ENCODE results near the gene ARHGEF12. TPM values are rescaled to one million over a fixed set of nuclear protein-coding genes. Genes with fewer than 3 reads are reported as not detected.

Gene ARHGEF12
- total and polyA plus RNA-seq, 2 experiments from 2014 or later, result 9.0 to 38.9 TPM

GRCh38 chr11:120441592-120441991, 105.4 kb downstream of the ARHGEF12 start (continued):
- TF ChIP-seq, protein P1, sequence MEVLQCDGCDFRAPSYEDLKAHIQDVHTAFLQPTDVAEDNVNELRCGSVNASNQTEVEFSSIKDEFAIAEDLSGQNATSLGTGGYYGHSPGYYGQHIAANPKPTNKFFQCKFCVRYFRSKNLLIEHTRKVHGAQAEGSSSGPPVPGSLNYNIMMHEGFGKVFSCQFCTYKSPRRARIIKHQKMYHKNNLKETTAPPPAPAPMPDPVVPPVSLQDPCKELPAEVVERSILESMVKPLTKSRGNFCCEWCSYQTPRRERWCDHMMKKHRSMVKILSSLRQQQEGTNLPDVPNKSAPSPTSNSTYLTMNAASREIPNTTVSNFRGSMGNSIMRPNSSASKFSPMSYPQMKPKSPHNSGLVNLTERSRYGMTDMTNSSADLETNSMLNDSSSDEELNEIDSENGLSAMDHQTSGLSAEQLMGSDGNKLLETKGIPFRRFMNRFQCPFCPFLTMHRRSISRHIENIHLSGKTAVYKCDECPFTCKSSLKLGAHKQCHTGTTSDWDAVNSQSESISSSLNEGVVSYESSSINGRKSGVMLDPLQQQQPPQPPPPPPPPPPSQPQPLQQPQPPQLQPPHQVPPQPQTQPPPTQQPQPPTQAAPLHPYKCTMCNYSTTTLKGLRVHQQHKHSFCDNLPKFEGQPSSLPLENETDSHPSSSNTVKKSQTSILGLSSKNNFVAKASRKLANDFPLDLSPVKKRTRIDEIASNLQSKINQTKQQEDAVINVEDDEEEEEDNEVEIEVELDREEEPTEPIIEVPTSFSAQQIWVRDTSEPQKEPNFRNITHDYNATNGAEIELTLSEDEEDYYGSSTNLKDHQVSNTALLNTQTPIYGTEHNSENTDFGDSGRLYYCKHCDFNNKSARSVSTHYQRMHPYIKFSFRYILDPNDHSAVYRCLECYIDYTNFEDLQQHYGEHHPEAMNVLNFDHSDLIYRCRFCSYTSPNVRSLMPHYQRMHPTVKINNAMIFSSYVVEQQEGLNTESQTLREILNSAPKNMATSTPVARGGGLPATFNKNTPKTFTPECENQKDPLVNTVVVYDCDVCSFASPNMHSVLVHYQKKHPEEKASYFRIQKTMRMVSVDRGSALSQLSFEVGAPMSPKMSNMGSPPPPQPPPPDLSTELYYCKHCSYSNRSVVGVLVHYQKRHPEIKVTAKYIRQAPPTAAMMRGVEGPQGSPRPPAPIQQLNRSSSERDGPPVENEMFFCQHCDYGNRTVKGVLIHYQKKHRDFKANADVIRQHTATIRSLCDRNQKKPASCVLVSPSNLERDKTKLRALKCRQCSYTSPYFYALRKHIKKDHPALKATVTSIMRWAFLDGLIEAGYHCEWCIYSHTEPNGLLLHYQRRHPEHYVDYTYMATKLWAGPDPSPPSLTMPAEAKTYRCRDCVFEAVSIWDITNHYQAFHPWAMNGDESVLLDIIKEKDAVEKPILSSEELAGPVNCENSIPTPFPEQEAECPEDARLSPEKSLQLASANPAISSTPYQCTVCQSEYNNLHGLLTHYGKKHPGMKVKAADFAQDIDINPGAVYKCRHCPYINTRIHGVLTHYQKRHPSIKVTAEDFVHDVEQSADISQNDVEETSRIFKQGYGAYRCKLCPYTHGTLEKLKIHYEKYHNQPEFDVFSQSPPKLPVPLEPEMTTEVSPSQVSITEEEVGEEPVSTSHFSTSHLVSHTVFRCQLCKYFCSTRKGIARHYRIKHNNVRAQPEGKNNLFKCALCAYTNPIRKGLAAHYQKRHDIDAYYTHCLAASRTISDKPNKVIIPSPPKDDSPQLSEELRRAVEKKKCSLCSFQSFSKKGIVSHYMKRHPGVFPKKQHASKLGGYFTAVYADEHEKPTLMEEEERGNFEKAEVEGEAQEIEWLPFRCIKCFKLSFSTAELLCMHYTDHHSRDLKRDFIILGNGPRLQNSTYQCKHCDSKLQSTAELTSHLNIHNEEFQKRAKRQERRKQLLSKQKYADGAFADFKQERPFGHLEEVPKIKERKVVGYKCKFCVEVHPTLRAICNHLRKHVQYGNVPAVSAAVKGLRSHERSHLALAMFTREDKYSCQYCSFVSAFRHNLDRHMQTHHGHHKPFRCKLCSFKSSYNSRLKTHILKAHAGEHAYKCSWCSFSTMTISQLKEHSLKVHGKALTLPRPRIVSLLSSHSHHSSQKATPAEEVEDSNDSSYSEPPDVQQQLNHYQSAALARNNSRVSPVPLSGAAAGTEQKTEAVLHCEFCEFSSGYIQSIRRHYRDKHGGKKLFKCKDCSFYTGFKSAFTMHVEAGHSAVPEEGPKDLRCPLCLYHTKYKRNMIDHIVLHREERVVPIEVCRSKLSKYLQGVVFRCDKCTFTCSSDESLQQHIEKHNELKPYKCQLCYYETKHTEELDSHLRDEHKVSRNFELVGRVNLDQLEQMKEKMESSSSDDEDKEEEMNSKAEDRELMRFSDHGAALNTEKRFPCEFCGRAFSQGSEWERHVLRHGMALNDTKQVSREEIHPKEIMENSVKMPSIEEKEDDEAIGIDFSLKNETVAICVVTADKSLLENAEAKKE (CRISPR knock-in tag; IDR thresholded peaks at IDR 0.05), result no peak
- no peak for TF ChIP-seq POLR2AphosphoS5 (IDR thresholded peaks at IDR 0.05; ENCODE audit: low read depth)
- TF ChIP-seq JUNB (IDR thresholded peaks at IDR 0.05; ENCODE audit: unreplicated experiment), result no peak
- no peak for TF ChIP-seq NANOG (IDR thresholded peaks at IDR 0.05; ENCODE audit: borderline replicate concordance)
- TF ChIP-seq CREB1 (CRISPR knock-in tag; IDR thresholded peaks at IDR 0.05; ENCODE audit: low read depth), result no peak
- no peak for TF ChIP-seq REST (IDR thresholded peaks at IDR 0.05; ENCODE audit: unreplicated experiment)

DNA sequence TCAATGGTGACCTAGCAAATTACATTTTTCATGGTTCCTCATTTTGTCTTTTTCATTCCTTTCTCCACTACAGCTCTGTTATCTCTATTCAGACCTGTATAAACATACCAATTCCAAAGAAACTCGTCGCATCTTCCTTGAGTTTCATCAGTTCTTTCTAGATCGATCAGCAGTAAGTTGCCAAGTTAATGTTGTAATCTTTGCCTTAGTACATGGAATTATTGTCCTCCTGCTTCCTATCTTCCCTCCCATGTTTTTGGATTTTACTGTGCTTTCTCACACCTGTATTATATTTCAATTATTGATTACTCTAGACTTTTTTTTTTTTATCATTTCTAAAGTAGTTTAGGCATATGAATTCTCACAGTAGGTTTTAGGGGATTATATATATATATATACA, 105.8 kb downstream of the ARHGEF12 start:
- Mint-ChIP-seq H3K36me3 (ENCODE audit: low read depth) (peaks cover 11% of the 10 kb centered on the region; the same call in 2 of the 3 replicates), H3K9me3 (no peaks in the 10 kb centered on the region), H3K4me3 (no peak overlapping the region), H3K27ac (no peak overlapping the region), H3K4me1 (peaks cover 3% of the 10 kb centered on the region; the same call in 2 of the 3 replicates), H3K27me3 (ENCODE audit: insufficient read depth, low read depth, poor library complexity) (no peaks in the 10 kb centered on the region)
- H3K4me3 ChIP-seq, result no peak overlapping the region
- H3K27ac ChIP-seq (ENCODE audit: low read depth), result no peak overlapping the region
- H4K20me1 ChIP-seq (replicated peaks; ENCODE audit: insufficient read depth), result no peaks in the 10 kb centered on the region
- no peaks in the 10 kb centered on the region; the same call in 1 of the 2 replicates for H3K4me1 ChIP-seq (ENCODE audit: insufficient read depth)
- DNase-seq (ENCODE audit: low spot score), result no peak
- no peaks in the 10 kb centered on the region for H3K36me3 ChIP-seq (ENCODE audit: insufficient read depth)
- no peaks in the 10 kb centered on the region for H3K79me2 ChIP-seq (replicated peaks; ENCODE audit: insufficient read depth)
- no peaks in the 10 kb centered on the region for H3F3A ChIP-seq (replicated peaks; ENCODE audit: low read depth)
- no peaks in the 10 kb centered on the region for H3K9me2 ChIP-seq (ENCODE audit: insufficient read depth)
- H2AFZ ChIP-seq, result no peak overlapping the region
- H3K4me2 ChIP-seq, result no peak overlapping the region
- no peaks in the 10 kb centered on the region for H3K27me3 ChIP-seq (ENCODE audit: insufficient read depth)
- ATAC-seq, result no peak
- TF ChIP-seq REST (IDR thresholded peaks at IDR 0.05; ENCODE audit: unreplicated experiment) (no peak), CTCF (conservative IDR thresholded peaks at IDR 0.05; ENCODE audit: low read depth in 2 of 2) (no peak), ZNF114 (CRISPR knock-in tag; IDR thresholded peaks at IDR 0.05) (no peak), EZH2 (IDR thresholded peaks at IDR 0.05; ENCODE audit: low read depth, unreplicated experiment) (no peak), POLR2AphosphoS5 (IDR thresholded peaks at IDR 0.05; ENCODE audit: low read depth) (no peak), JUNB (IDR thresholded peaks at IDR 0.05; ENCODE audit: unreplicated experiment) (no peak), EZH2phosphoT487 (IDR thresholded peaks at IDR 0.05; ENCODE audit: unreplicated experiment) (no peak)
